ENCODE measurements around the gene CDC45.

DNA sequence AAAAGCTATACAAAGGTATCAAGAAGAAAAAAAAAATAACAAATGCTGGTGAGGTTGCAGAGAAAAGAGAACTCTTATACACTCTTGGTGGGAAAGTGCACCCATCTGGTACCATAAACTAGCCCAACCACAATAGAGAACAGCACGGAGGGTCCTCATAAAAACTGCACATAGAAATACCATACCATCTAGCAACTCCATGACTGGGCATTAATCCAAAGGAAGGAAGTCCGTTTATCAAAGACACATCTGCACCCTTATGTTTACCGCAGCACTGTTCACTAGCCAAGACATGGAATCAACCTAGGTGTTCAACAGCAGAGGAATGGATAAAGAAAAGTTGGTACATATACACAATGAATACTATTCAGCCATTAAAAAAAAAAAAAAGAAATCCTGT lies 55.3 kb downstream of the CDC45 start:
- TF ChIP-seq, protein P1, sequence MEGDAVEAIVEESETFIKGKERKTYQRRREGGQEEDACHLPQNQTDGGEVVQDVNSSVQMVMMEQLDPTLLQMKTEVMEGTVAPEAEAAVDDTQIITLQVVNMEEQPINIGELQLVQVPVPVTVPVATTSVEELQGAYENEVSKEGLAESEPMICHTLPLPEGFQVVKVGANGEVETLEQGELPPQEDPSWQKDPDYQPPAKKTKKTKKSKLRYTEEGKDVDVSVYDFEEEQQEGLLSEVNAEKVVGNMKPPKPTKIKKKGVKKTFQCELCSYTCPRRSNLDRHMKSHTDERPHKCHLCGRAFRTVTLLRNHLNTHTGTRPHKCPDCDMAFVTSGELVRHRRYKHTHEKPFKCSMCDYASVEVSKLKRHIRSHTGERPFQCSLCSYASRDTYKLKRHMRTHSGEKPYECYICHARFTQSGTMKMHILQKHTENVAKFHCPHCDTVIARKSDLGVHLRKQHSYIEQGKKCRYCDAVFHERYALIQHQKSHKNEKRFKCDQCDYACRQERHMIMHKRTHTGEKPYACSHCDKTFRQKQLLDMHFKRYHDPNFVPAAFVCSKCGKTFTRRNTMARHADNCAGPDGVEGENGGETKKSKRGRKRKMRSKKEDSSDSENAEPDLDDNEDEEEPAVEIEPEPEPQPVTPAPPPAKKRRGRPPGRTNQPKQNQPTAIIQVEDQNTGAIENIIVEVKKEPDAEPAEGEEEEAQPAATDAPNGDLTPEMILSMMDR (tag by site-specific recombination; IDR thresholded peaks at IDR 0.05): no peak
- no peak for TF ChIP-seq ZNF660 (tag by site-specific recombination; IDR thresholded peaks at IDR 0.05)
- no peak for TF ChIP-seq ZNF132 (tag by site-specific recombination; IDR thresholded peaks at IDR 0.05; ENCODE audit: borderline replicate concordance)
- TF ChIP-seq, protein P2, sequence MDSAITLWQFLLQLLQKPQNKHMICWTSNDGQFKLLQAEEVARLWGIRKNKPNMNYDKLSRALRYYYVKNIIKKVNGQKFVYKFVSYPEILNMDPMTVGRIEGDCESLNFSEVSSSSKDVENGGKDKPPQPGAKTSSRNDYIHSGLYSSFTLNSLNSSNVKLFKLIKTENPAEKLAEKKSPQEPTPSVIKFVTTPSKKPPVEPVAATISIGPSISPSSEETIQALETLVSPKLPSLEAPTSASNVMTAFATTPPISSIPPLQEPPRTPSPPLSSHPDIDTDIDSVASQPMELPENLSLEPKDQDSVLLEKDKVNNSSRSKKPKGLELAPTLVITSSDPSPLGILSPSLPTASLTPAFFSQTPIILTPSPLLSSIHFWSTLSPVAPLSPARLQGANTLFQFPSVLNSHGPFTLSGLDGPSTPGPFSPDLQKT (IDR thresholded peaks at IDR 0.05; ENCODE audit: borderline replicate concordance, low read depth, low read length): no peak
- no peak for TF ChIP-seq ZNF10 (tag by site-specific recombination; IDR thresholded peaks at IDR 0.05)
- TF ChIP-seq, protein P3, sequence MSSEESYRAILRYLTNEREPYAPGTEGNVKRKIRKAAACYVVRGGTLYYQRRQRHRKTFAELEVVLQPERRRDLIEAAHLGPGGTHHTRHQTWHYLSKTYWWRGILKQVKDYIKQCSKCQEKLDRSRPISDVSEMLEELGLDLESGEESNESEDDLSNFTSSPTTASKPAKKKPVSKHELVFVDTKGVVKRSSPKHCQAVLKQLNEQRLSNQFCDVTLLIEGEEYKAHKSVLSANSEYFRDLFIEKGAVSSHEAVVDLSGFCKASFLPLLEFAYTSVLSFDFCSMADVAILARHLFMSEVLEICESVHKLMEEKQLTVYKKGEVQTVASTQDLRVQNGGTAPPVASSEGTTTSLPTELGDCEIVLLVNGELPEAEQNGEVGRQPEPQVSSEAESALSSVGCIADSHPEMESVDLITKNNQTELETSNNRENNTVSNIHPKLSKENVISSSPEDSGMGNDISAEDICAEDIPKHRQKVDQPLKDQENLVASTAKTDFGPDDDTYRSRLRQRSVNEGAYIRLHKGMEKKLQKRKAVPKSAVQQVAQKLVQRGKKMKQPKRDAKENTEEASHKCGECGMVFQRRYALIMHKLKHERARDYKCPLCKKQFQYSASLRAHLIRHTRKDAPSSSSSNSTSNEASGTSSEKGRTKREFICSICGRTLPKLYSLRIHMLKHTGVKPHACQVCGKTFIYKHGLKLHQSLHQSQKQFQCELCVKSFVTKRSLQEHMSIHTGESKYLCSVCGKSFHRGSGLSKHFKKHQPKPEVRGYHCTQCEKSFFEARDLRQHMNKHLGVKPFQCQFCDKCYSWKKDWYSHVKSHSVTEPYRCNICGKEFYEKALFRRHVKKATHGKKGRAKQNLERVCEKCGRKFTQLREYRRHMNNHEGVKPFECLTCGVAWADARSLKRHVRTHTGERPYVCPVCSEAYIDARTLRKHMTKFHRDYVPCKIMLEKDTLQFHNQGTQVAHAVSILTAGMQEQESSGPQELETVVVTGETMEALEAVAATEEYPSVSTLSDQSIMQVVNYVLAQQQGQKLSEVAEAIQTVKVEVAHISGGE (tag by site-specific recombination; conservative IDR thresholded peaks at IDR 0.05; ENCODE audit: low read depth): no peak
- no peak for TF ChIP-seq TCF7L2 (IDR thresholded peaks at IDR 0.05; ENCODE audit: borderline replicate concordance, low read depth, low read length)
- TF ChIP-seq ZNF560 (tag by site-specific recombination; IDR thresholded peaks at IDR 0.05; ENCODE audit: borderline replicate concordance): no peak
- no peak for TF ChIP-seq ZNF777 (tag by site-specific recombination; IDR thresholded peaks at IDR 0.05; ENCODE audit: borderline replicate concordance)
- TF ChIP-seq, protein P4, sequence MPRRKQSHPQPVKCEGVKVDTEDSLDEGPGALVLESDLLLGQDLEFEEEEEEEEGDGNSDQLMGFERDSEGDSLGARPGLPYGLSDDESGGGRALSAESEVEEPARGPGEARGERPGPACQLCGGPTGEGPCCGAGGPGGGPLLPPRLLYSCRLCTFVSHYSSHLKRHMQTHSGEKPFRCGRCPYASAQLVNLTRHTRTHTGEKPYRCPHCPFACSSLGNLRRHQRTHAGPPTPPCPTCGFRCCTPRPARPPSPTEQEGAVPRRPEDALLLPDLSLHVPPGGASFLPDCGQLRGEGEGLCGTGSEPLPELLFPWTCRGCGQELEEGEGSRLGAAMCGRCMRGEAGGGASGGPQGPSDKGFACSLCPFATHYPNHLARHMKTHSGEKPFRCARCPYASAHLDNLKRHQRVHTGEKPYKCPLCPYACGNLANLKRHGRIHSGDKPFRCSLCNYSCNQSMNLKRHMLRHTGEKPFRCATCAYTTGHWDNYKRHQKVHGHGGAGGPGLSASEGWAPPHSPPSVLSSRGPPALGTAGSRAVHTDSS (tag by site-specific recombination; IDR thresholded peaks at IDR 0.05): no peak
- TF ChIP-seq ZNF16 (tag by site-specific recombination; IDR thresholded peaks at IDR 0.05; ENCODE audit: low read depth): no peak
- TF ChIP-seq ZNF138 (tag by site-specific recombination; IDR thresholded peaks at IDR 0.05; ENCODE audit: borderline replicate concordance): no peak
- no peak for TF ChIP-seq ZNF707 (tag by site-specific recombination; IDR thresholded peaks at IDR 0.05)

Data from HEK293 (cell line).